Epithelial cell of esophagus (primary cell): ENCODE data around the gene ABCA3.

Experiments used
- DNase-seq: peaks from one replicate; pipeline ENCODE4 v3.0.0; 2010; ENCODE audit warnings: low read depth
- H3K4me3 ChIP-seq: 2 replicates; pipeline ENCODE4 v1.5.1; 2011; ENCODE audit warnings: mild to moderate bottlenecking, low read length, control low read depth
- TF ChIP-seq, protein P1 (sequence below): IDR thresholded peaks from 2 replicates; pipeline ENCODE4 v1.5.1; 2011; ENCODE audit warnings: low read depth, mild to moderate bottlenecking, low read length, control low read depth, inconsistent platforms; ENCODE audit not compliant: insufficient read depth; ENCODE audit errors: missing control alignments

ABCA3 gene

DNA sequence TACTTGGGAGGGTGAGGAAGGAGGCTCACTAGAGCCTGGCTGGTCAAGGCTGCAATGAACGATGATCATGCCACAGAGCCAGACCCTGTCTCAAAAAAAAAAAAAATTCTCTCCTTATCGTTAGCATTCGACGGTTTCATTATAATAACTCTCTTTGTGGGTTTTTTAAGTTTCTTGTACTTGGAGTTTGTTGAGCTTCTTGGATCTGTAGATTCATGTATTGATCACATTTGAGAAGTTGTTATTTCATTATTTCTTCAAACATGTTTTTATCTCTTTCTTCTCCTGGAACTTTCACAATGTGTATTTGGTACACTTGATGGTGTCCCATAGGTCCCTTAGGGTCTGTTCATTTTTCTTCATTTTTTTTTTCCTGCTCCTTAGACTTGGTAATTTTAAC is 16.8 kb upstream of the ABCA3 start:
- no peak overlapping the region for H3K4me3 ChIP-seq
- TF ChIP-seq, protein P1, sequence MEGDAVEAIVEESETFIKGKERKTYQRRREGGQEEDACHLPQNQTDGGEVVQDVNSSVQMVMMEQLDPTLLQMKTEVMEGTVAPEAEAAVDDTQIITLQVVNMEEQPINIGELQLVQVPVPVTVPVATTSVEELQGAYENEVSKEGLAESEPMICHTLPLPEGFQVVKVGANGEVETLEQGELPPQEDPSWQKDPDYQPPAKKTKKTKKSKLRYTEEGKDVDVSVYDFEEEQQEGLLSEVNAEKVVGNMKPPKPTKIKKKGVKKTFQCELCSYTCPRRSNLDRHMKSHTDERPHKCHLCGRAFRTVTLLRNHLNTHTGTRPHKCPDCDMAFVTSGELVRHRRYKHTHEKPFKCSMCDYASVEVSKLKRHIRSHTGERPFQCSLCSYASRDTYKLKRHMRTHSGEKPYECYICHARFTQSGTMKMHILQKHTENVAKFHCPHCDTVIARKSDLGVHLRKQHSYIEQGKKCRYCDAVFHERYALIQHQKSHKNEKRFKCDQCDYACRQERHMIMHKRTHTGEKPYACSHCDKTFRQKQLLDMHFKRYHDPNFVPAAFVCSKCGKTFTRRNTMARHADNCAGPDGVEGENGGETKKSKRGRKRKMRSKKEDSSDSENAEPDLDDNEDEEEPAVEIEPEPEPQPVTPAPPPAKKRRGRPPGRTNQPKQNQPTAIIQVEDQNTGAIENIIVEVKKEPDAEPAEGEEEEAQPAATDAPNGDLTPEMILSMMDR, result no peak
- DNase-seq, result no peak

DNA sequence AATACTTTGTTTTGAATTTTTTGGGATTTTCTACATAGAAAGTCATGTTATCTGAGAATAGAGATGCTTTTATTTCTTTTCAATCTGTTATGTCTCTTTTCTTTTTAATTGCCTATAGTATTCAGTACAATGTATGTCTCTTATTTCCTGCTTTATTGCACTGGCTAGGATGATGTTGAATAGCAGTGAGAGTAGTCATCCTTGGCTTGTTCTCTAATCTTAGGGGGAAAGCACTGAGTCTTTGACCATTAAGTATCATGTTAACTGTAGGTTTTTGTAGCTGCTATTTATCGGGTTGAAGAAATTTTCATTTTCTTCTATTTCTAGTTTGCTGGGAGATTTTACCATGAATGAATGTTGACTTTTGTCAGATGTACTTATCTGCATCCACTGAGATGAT is 10.0 kb upstream of the ABCA3 start:
- TF ChIP-seq, protein P1, result no peak
- no peak overlapping the region for H3K4me3 ChIP-seq
- no peak for DNase-seq

DNA sequence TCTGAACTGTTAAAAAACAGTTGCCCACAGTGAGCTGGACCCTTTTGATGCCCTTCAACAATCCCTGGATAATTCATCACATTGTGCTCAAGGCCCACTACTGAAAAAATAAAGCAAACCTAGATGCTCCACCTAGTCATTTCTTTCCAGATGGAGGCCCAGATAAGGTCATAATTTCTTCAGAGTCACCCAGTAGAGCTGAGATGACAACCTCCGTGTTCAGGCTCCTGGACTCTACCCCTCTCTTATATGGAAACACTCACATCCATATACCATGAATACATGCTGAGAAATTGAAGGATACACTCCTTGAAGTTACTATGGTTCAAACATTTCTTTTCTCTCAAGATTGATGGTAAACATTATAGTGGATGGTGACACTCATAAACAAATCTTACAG is 2.7 kb upstream of the ABCA3 start:
- TF ChIP-seq, protein P1, result no peak
- no peak for DNase-seq
- no peak overlapping the region for H3K4me3 ChIP-seq

DNA sequence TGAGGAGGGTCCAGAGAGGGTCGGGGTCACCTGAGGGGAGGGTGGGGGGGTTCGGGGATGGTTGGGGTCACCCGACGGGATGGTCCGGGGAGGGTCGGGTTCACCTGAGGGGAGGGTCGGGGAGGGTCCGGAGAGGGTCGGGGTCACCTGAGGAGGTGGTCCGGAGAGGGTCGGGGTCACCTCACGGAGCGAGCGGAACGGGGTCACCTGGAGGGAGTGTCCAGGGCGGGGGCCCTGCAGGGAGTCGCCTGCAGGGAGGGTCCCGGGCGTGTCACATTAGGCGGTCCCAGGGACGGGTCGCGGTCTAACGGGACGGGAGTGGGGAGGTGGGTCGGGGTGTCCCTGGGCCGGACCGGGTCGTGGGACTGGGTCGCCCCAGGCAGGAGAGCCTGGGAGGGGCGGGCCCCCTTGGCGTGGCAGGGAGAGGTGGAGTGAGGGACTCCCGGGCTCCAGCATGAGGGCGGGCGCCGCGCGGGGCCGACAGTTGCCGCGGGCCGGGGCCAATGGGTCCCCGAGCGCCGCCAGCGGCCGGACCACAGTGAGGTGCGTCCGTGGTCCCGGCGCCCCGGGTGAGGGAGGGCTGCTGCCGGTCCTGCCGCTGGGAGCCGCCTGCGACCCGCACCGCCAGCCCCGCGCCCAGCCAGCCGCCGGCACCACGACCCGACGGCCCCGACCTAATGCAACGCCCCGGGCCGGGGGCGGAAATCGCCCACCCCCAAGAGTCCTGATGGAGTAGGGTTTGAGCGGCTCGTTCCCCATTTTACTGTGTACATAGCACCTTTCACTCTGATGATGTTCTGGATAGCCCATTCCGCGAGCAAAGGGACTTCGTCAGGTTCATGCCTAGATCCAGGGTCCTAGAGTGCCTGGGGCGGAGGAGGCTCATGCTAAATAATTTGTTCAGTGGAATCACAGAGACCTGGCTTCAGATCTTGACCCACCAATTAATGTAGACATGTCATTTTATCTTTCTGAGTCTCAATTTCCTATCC is 1.2 kb upstream of the ABCA3 start:
- no peak overlapping the region for H3K4me3 ChIP-seq
- DNase-seq, result no peak
- TF ChIP-seq, protein P1, result no peak

DNA sequence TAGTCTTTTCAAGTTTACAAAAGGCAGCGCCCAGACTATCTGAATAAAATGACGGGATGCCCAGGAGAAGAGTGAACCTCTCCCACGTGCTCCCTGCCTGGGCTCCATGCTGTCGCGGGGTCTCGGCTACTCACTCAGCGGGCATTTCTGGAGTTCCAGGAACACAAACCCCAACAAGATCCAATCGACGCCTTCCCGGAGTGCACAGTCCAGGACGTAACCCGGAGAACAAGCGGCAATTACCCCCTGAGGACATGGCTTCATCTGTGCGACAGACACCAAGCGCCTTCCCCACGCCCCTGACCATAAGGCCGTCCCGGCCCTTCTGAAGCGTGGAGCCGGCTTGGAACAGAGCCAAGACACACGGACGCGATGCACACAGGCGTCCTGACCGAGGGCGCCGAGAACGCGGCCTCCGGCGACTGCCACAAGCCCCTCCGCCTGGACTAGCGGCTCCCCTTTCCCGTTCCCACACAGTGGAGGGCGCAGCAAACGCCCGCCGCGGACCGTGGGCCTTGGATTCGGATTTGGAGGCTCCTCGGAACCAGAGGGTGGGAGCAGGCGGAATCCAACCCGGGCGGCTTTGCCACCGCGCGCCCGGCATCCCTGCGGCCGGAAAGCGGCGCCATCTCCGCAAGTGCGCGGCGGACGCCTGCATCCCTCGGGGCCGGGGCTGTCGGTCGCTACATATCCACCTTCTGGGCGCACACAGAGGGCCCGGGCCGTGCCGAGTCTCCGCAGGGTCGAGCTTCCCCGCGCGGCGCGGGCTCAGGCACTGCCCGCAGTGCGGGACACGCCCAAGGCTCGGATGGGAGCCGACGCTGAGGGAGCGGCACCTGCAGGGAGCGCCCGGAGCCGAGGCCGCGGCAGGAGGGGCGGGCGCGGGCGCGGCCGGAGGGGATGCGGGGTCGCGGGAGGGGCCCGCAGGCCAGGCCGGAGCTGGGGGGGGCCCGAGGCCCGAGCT is 725 bp downstream of the ABCA3 start:
- peak; percentile 36 for DNase-seq
- TF ChIP-seq, protein P1, result no peak
- H3K4me3 ChIP-seq, result peak overlapping the region; percentile 36

DNA sequence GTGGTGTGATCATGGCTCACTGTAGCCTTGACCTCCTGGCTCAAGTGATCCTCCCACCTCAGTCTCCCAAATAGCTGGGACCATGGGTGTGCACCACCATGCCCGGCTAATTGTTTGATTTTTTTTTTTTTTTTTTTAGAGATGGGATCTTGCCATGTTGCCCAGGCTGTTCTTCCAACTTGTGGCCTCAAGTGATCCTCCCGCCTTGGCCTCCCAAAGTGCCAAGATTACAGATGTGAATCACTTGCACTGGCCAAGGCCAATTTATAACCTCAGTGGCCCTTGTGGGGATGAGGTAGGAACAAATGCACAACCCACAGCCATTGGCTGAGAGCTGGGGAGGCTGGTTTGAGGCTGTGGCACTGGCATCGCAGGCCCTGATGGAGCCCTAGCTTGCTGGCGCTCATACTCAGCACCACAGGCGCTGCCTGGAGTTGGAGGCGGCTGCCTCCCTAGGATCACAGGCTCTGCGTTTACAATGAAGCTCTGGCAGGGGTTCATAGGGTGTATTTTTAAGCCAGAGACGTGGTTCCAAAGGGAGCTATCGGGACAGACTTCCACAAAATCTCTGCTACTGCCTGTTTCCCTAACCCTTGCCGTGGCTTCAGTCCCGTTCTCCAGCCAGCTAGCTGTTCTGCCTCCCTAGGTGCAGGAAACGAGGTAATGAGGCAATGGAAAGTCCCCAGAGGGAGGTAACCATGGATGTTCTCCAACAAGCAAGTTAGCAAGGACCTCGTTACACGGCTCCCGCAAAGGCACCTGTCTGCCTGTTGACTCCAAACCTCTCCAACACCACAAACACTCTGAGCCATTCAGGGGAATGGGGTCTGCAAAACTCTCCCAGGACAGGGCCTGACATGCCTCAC is 2.9 kb downstream of the ABCA3 start:
- DNase-seq, result no peak
- no peak overlapping the region for H3K4me3 ChIP-seq
- TF ChIP-seq, protein P1, result no peak
